Measurements from ENCODE around the gene SKAP1.
"Not testable (repeated sequence)": the region's sequence is repeated elsewhere in the genome, so short reads cannot be mapped to it uniquely, and the experiment has no call there.

Gene SKAP1

DNA sequence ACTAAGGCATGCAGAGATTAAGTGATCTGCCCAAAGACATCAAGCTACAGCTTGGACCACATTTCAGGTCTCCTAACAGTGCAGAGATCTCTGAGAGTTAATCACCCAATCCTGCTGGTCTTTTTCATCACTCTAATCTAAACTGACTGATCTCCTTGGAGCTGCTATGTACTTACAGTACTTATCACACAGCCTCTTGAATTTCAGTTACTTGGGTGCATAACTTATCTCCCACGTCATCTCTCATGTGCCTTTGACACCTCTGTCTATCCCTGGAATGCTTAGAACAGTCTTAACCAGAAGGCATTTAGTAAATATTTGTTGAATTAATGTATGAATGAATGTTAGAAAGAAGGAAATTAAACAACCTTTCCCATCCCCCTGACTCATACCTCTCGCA lies 183.4 kb downstream of the SKAP1 start:
- no peak for DNase-seq

DNA sequence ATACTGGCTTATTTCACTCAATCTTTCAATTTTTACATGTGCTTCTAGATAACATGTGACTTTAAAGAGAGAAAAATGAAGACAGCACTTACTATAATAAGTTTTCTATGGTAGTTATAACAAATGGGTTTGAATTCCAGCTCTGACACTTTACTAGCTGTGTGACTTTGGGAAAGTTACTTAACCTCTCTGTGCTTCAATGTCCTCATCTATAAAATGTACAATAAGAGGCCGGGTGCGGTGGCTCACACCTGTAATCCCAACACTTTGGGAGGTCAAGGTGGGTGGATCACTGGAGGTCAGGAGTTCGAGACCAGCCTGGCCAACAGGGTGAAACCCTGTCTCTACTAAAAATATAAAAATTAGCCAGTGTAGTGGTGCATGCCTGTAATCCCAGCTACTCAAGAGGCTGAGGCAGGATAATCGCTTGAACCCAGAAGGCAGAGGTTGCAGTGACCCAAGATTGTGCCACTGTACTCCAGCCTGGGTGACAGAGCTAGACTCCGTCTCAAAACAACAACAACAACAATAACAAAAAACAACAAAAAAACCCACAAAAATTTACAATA lies 184.5 kb downstream of the SKAP1 start:
- not testable (repeated sequence) for DNase-seq

DNA sequence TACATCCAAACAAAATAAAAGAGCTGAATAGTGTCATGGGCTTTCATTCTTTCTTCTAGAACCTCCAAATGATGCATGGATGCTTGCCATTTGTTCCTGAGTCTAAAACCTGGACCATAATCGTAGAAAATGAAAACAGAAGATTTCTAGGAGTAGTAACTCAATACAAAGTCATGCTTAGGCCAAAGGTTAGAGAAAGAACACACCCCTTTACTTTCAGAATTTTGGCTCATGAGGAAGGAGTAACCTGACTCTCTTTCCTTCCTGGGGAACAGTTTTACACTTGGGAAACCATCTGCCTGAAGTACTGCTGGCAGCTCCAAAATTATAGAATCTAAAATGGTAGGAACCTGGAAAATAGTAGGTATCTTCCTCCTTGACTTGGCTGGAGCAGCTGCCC lies 185.2 kb downstream of the SKAP1 start:
- no peak for DNase-seq

DNA sequence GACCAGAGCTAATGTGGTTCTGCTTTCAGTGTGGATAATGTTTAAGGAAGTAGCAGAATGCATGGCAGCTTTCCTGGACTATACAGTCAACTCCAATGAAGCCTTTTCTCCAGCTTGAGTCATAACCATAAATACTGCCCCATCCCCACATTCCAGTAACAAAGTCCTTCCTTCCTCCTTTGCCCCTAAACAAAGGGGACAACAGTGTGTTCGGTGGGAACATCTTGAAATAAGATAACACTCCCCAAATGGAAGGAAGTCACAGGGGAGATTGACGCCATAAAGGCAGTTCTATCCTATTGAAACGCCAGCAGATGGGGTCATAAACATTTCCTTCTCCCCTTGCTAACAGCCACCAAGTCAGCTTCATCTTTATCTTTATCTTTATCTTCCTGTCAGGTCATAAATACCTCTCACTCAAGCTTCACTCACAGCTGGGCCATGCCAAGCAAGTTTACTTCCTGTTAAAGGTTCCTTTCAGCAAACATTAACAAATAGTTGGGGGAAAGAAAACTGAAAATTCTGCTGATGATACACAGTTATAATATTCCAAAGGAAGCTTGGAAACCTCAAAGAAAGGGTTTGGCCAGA lies 185.8 kb downstream of the SKAP1 start:
- no peak for DNase-seq

DNA sequence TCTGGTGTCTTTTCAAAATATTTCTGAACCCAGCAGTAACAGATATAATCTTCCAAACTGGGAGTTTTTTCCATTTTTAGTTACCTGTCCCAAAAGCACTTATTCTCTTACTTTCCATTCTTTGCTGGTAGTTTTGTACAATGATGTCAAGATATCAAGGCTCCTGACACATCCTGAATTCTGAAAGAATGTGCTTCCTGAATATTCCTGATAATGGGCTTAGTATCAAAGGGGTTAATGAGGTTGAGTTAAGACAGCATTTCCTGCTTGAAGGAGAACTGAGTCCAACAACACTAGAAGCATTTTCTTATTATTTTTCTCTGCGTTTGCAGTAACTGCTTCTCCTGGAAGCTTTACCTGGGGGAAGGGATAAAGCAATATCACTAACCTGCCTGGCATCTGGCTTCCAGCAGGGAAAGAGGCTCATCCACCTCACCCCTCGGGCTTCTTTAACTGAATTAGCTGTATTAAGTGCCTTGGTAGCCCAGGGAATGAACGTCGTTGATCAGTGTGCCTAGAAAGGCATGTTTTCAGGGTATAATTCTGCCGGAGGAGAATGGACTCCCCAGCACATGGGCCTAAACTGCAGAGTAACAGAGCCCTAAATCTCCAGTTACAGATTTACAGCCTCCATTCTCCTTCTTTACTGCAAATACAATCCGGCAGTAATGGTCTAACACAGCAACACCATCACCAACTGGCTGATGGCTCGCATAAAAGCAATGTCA lies 188.1 kb downstream of the SKAP1 start:
- no peak for DNase-seq

DNA sequence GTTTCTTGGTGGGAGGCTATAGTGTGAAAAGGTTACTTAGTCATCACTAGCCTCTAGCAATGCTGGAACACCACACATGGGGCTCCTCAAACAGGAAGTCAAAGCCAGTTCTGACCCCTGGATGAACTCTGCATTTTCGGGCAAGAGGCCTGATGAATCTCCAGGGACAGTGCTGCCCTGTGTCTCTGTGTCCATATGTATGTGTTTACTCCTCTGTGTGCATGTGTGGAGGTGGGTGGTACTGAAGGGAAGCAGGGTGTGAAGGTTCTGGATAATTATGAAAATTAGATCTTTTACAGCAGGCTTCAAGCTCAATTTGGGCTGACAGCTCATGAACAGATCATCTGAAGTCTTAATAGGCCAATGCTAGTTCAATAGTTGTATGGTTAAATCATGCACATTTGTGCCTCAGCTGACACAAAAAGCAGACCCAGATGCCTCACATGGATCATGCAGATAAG lies 188.9 kb downstream of the SKAP1 start:
- peak in 4 of 56 donors; percentile 2 to 5 (median 4) for DNase-seq

DNA sequence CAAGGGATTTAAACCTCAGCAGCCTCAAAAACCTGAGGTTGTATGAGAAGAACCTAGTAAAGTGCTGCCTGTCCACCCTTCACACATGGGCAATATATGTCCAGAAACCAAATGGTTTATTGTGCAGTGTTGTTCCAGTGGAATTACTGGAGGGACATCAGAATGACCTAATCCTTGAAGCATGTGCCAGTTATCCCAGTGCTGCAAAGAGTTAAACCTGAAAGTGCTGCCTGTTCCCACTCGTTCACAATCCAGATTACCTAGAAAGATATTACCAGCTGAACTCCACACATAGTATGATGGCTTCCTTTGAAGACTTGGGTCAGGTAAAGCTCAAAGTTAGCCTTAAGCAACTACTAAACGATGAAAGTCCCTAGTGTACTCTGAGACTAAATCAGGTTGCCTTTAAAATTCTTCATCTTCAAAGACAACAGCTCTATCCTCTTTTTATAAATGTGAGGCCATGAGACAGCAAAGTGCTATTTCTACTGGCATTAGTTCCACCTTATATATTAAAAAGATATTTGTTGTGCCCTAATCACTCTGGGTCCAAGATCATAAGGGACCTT lies 189.4 kb downstream of the SKAP1 start:
- no peak for DNase-seq

DNA sequence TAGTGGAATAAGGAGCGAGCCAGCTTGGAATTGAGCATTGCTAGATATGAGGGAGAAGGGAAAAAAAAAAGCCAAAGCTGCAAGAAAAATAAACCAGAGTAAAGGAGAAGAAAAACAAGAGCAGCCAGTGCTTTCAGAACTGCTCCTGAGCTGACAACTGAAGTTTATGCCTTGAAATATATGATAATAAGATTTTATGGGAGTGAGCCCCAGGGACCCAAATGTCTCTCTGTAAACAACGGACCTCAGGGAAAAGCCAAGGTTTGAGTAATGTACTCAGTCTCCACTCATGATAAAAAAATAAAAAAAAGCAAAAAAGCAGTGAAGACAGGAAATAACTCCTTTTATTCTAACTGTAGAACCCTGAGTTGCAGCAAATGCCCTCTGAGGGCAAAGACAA lies 189.9 kb downstream of the SKAP1 start:
- no peak for DNase-seq

DNA sequence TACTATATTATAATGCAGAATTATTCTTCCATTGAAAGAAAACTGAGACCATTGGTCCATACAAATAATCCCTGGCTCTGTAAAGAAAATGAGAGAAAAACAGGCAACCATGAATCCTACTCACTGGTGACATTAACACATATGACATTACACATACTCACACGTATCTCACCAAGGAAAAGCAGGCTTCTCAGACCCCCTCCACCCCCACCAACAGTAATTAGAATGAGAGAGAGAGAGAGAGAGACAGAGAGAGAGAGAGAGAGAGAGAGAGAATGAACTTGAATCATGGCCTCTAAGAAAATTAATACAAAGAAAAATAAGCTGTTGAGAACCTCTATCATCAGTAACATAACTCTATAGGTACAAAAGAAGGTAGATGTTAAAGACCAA lies 190.4 kb downstream of the SKAP1 start:
- no peak for DNase-seq

DNA sequence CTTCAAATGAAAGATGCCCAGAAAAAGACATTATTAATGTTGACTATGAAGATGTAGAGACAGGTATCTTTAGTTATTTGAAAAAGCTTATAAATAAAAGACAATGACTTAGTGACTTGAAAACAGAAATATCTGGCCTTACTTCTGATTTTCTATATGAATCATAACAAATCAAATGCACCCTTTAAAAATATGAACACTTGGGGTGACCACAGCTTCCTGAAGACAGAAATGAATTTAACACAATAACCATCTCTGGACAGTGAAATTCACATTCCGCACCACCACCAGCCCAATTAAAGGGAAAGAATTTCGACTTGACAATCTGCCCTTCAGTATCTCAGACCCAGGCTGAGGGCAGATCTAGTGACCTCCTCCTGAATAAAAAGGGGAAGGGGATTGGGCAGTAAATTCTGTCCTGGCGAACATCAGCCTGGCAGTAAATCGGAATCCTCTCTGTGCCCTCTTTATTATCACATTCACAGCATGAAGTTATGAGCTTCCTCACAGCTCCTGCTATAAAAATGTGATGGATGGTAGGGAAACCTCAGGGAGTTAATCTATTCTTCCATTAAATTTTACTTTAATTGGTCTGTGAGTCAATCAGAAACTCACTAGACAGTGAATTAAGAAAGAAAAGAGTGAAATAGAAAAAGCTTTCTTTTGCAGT lies 190.9 kb downstream of the SKAP1 start:
- no peak for DNase-seq

DNA sequence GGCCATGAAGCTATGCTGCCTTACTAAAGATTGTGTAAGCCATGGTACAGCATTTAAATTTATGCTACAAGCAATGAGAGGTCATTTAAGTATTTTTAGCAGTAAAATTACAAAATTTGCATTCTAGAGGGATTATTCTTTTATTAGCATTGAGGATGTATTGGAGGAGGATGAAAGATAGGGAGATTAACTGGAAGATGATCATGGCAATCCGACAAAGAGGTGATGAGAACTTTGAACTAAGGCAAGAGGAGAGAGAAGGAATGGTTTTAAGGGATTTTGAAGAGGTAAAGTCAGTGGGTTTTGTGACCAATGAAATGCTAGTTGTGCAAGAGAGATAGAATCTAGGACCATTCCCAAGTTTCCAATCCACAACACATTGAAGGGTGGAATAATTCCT lies 192.6 kb downstream of the SKAP1 start:
- DNase-seq = no peak

DNA sequence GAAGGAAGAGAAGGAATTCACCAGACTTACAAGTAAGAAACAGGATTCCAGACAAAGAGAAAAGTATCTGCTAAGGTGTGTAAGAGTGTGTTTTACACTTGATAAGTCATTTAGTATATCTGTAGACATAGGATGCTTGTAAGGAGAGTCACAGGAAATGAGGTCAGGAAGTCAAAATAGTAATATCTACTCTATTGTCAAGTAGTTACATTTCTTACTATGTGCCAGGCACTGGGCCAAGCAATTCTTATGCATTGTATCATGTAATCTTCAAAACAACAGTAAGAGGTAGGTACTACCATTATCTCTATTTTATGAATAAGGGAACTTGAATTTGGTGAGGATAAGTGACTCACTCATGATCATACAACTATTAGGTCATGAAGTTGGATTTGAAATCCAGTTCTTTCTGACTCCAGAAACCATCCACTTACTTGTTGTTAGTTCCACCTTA lies 193.3 kb downstream of the SKAP1 start:
- no peak for DNase-seq

DNA sequence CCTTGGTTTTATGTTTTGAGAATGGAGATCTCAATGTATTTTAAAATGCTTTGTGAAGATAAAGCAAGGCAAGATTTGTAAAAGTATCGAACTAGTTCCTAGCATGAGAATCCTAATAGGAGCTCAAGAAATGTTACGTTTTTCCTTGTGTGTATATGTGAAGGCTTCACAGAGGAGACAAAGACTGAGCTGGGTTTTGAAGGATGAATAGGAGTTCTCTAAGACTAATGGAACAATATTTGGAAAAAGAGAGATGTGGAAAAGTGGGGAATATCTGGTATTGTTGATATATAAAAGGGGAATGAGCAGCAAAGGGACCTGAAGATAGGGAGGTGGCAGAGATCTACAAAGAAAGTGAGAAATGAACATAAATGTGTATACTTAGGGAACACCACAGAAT lies 195.1 kb downstream of the SKAP1 start:
- DNase-seq = no peak

DNA sequence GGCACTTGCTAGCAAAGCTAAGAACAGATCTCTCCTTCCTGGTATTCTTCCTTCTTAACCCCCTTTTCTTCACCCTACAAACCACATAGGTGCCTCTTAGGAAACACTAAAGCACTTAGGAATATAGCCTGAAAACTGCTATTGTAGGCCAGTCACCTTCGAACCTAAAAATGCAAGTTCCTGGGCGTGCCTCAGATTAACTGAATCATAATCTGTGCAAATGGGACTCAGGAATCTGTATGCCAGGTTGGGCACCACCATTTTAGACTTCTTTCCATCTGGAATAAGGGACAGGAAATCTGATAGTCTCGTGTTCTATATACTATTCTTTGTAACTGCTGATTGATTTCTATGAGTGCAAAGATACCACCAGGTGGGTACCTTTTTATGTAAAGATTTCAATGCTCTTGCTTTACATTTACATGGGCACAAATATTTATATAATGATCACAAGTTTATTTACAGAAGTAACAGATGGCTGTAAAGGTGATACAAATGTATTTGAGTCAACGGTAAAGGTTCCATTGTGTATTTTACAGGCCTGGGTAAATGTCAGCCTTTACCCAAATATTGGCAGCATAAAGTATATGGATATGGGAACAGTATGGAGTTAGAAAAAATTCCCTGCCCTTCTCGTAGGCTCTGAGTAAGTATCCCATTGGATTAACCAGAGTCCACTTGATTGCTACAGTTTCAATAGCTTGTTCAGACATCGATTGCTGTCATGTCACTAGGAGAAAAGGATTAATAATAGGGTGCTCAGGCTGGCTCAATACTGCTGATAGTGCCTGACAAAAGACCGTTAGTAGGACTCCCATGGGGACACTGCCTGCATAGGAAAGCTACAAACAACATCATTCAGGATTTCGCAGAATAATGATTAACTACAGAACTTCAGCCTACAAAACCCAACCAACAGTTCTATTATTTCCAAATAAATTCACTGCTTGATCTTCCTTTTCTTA lies 197.7 kb downstream of the SKAP1 start:
- no peak for DNase-seq

DNA sequence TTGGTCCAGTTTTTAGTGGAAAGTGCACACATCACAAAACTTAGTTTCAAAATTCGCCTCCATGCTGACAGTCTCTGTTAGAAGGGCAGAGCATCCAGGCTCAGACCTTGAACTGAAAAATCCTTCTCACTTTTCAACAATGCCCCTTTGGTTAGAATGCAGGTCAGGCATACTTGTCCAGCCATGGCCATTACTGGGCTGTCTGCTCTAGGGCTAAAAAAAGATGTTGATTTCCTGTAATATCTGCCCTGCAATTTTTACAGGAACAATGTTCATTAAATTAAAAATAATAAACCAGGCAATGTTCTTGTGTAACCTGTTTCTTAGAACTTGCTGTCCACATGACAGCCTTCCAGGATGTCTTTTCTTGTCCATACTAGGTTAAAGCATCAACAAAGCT lies 200.1 kb downstream of the SKAP1 start:
- no peak for DNase-seq

DNA sequence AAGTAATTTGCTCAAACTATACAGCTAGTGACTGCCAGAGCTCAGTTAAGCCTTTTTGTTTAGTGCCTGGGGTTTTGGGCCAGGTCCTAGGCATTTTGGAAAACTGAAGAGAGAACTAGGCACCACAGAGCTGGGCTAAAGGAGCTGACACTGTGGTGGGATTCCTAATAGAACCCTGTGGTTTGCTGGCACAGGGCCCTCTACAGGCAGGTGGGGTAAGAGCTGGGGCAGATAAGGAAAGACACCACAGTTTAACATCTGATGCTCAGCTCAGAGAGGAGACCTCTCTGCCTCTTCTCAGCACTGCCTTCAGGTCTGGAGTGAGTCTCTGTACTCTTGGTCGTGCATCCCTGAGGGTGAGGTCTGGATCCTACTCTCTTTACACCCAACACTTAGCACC lies 201.3 kb downstream of the SKAP1 start:
- no peak for DNase-seq

DNA sequence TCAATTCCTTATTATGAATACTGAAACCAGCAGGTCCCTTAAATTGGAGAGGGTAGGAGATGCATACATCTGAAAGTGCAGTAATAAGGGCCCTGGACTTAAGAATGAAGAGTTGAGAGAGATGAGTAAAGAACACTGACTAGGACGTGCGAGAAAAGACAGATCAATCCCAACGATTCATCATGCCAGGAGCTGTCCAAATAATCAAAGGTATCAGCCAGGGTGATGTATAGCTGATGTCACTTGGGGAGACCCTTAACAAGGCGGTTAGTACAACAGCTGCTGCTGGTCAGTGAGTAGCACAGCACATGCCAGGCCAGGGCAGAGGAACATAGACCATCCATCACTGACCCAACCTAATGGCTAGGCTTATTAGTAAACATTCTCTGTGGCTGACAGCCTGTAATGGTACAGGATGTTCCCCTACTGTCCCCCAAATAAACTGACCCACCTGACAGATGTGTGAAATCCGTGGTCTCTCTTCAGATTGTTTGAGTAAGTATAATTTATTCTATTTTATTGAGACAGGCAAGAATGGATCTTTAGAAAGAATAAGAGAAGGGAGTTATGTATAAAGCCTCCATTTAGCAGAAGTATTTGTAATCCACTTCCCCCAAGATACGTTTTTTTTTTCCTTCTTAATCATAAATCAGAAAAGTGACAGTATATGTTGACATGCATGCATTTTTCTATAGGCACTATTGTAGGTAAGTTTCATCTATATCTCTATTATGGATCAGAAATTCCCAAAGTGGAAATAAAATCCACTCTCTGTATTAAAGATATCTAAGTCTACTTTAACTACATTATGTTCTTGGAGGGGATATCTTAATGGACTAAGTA lies 204.1 kb downstream of the SKAP1 start:
- DNase-seq = no peak

DNA sequence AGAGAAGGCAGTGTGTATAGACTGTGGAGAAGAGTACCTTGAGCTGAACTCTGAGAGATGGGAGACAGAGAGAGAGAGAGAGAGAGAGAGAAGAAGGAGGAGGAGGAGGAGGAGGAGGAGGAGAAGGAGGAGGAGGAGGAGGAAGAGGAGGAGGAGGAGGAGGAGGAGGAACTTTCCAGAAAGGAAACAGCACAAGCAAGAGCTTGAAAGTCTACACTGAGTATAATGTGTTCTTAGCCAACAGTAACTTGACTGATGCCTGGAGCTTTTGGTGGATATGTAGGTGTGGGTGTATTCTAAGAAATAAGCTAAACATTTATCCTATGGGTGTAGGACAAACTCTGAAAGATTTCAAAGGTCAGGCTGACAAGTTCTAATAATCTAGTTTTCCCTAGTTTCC lies 206.1 kb downstream of the SKAP1 start:
- no peak for DNase-seq

DNA sequence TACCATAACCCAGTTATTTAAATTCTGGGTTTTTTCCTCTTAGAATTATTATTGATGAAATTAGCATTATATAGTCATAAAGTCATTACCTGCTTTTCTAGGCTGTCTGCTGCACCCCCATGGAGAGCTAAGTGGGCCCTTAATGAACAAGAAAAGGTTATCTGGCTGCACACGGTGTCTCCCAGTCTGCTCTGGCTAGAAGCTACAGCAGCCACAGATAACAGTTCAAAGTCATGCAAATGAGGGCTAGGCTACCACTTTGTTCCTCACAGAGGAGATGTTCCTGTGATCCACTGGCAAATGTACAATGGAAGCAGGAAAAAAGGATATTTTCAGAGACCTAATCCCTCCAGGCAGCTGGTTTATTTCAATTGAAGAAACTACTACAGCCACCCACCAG lies 210.4 kb downstream of the SKAP1 start:
- no peak for DNase-seq

DNA sequence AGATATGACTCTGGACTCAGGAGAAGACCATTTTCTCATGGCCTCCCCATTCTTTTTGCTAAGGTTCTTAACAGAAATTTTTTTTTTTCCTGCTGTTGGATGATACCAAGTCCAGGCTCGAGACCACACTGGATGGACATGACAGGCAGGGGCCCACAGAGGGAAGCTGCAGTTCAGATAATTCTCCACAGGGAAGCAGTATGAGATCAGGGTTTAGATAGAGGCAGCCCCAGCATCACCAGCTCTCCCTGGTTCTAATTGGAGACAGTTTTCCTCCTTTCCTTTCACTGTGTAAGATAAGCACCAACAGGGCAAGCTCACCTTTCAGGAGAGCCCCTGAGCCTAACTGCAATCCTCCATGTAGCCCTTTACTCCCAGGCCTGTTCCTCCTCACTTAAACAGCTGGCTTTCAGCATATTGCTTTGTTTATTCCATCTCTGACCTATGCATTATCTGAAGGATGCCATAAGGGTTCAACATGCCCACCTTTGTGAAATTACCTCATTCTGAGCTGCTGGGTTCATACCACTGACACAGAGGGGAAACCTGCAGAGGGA lies 214.4 kb downstream of the SKAP1 start:
- DNase-seq = no peak

Data from nucleus accumbens (tissue), 56 donors.